ENCODE measurements around the gene SLC23A3.
A peak's percentile ranks its signal among the peaks of the same experiment; 100 is the strongest.

The SLC23A3 gene

DNA sequence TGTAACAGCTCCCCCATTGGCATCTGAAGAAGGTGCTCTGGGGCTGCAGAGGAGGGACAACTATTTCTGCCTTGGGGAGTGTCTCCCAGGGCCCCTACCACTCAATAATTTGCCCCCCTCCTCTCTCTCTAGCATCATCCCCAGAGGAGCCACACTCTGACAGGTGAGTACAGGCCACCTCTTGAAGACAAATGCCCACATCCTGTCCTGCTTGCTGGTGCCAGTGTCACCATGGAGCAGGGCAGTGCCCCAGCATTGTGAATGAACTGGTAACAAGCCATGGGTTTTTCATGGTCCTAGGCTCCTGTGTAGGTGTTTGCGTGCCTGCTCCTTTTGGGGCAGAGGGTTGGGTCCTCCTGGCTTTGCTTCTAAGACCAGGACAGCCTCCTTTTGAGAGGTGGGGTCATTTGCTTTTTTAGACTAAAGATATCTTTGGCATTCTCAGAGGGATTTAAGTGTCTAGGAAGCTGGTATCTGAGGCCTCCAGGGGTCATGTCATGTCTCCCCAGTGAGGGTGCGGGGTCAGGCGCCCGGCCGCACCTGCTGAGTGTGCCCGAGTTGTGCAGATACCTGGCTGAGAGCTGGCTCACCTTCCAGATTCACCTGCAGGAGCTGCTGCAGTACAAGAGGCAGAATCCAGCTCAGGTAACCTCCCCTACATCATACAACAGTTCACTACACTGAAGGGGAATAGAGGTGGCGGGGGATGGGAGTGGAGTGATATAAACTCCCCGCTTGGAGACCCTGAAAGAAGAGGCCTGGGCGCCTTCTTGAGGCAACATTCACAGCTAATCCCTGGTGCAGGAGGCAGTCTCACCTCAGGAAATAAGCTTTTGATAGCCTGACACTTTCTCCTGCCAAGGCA lies 10.0 kb upstream of the SLC23A3 start:
- DNase-seq (ENCODE audit: low read depth) = no peak
- H3K9me3 ChIP-seq (ENCODE audit: control insufficient read depth, low read length) = no peaks in the 10 kb centered on the region
- H3K9ac ChIP-seq (ENCODE audit: low read length) = peak overlapping the region; percentile 99
- H3K4me1 ChIP-seq (ENCODE audit: control insufficient read depth, insufficient read depth, low read length) = peaks cover 28% of the 10 kb centered on the region
- peaks cover 51% of the 10 kb centered on the region for H3K36me3 ChIP-seq (ENCODE audit: control insufficient read depth, insufficient read depth, low read length, severe bottlenecking)
- no peaks in the 10 kb centered on the region for H3K27me3 ChIP-seq (replicated peaks; ENCODE audit: control insufficient read depth, insufficient read depth, low read length)
- H3K4me3 ChIP-seq (ENCODE audit: low read length) = peak overlapping the region; percentile 83

DNA sequence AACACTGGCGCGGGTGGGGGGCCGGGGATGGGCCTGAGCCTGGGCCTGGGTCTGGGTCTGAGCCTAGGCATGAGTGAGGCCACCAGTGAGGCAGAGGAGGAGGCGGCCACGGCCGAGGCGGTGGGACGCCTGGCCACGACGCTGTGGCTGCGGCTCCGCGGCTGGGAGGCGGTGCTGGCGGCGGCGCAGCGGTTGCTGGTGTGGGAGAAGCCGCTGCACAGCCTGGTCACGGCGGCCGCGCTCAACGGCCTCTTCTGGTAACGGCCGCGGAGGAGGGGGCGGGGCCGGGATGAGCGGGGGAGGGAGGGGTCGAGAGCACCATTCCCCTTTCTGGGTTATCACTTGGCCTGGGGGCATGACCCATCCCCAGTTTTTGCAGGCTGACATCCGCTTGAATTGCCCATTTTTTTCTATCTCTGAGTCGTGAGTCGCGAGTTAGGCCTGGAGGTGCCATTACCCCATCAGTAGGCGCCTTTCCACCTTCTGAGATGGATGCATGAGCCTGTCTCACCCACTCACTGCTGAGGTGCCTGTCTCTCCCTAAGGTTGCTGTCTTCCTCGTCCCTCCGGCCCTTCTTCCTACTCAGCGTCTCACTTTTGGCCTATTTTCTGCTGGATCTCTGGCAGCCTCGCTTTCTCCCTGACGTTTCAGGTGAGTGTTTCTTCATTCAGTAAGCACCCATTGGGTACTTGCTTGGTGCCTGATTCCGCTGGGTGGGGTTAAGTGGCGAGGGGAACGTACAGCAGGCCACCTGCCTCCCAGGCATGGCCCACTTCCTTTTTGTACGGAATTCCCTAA lies 8.7 kb upstream of the SLC23A3 start:
- Histone ChIP-seq H3K36me3 (ENCODE audit: control insufficient read depth, insufficient read depth, low read length, severe bottlenecking) (peaks cover 52% of the 10 kb centered on the region), H3K9me3 (ENCODE audit: control insufficient read depth, low read length) (no peaks in the 10 kb centered on the region), H3K9ac (ENCODE audit: low read length) (peak overlapping the region; percentile 99), H3K4me1 (ENCODE audit: control insufficient read depth, insufficient read depth, low read length) (peaks cover 36% of the 10 kb centered on the region), H3K4me3 (ENCODE audit: low read length) (peak overlapping the region; percentile 83), H3K27me3 (replicated peaks; ENCODE audit: control insufficient read depth, insufficient read depth, low read length) (no peaks in the 10 kb centered on the region)
- peak; percentile 69 for DNase-seq (ENCODE audit: low read depth)

DNA sequence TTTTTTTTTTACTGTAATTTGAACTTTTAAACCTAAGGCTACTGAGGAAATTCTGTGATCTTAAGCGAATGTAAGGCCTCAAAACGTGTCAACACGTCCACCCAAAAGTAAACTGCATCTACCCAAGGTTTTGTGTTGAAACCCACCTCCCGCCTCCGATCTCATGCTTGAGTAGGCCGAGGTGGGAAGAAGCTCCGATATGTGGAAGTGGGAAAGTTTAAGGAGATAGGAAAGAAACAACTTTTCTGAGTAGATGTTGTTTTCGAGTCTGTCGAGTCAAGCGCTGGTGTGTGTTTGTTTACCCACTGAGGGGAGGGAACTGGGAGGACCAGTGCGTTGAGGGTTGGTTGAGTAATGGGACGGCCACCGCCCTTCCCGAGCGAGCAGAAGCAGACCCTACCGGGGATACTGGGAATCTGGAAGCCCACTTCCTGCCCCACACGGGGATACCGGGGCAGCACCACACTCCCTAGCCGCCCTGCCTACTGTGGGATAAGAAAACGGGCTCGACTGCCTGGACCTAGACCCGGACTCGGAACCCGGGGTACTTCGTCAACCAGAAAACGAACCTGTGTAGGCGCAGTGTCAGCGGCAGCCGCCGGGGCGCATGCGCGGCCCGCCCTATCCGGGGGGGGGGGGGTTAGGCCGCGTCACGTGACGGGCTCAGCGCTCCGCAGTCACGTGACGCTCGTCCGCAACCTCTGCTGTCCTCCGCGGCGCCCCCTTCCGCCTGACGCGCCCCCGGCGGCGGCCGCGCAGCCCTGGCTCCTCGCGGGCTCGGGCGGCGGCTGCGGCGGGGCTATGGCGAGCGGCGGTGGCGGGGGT lies 7.9 kb upstream of the SLC23A3 start, which contains the start of gene RETREG2:
RETREG2 (plus strand) TSS at position 724 of the 825 bp plus-strand sequence; CDS start at position 802, 78 bp downstream.
- no peaks in the 10 kb centered on the region for H3K27me3 ChIP-seq (replicated peaks; ENCODE audit: control insufficient read depth, insufficient read depth, low read length)
- H3K9me3 ChIP-seq (ENCODE audit: control insufficient read depth, low read length) = no peaks in the 10 kb centered on the region
- H3K9ac ChIP-seq (ENCODE audit: low read length) = peak within 1 kb of the TSS; percentile 99
- DNase-seq (ENCODE audit: low read depth) = peak; percentile 96
- peaks cover 36% of the 10 kb centered on the region for H3K4me1 ChIP-seq (ENCODE audit: control insufficient read depth, insufficient read depth, low read length)
- peak within 1 kb of the TSS; percentile 83 for H3K4me3 ChIP-seq (ENCODE audit: low read length)
- peaks cover 52% of the 10 kb centered on the region for H3K36me3 ChIP-seq (ENCODE audit: control insufficient read depth, insufficient read depth, low read length, severe bottlenecking)

DNA sequence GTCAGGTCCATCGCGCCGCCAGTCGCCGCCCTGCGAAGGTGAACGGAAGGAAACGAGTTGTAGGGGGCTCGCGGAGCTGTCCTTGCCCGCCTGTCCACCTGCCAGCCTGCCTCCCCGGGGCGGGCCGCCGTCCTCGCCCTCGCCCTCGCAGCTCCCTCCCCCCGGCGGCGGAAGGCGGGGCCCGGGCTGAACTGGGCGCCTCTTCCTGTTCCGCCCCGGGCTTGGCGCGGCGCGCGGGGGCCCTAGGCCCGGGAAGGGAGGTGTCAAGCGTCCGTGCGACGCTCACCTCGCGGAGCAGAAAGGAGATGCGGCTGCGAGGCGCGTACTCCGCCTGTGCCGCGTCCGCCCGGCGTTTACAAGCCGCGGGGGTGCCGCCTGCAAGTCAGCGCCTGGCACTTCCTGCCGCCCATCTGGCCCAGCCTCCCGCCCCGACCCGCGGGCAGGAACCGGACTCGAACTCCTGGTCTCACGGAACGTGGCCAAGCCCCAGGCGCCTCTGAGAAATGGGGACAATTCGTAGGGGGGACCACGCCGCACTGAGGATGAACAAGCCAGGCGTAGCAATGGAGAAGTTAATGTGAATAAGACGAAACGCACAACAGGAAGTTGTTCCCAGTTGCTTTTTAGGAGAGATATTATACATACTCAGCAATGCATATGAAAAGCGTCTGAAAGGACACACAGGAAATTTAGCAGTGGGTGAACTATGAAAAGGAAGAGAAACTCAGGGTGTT lies 7.2 kb upstream of the SLC23A3 start, which contains the start of gene CNPPD1:
CNPPD1 (minus strand) TSS at position 108 of the 734 bp plus-strand sequence; CDS start at position 11, 97 bp downstream.
- Histone ChIP-seq H3K9ac (ENCODE audit: low read length) (peak within 1 kb of the TSS; percentile 99), H3K4me1 (ENCODE audit: control insufficient read depth, insufficient read depth, low read length) (peaks cover 36% of the 10 kb centered on the region), H3K36me3 (ENCODE audit: control insufficient read depth, insufficient read depth, low read length, severe bottlenecking) (peaks cover 50% of the 10 kb centered on the region), H3K4me3 (ENCODE audit: low read length) (peak within 1 kb of the TSS; percentile 83), H3K9me3 (ENCODE audit: control insufficient read depth, low read length) (no peaks in the 10 kb centered on the region), H3K27me3 (replicated peaks; ENCODE audit: control insufficient read depth, insufficient read depth, low read length) (no peaks in the 10 kb centered on the region)
- peak; percentile 93 for DNase-seq (ENCODE audit: low read depth)

DNA sequence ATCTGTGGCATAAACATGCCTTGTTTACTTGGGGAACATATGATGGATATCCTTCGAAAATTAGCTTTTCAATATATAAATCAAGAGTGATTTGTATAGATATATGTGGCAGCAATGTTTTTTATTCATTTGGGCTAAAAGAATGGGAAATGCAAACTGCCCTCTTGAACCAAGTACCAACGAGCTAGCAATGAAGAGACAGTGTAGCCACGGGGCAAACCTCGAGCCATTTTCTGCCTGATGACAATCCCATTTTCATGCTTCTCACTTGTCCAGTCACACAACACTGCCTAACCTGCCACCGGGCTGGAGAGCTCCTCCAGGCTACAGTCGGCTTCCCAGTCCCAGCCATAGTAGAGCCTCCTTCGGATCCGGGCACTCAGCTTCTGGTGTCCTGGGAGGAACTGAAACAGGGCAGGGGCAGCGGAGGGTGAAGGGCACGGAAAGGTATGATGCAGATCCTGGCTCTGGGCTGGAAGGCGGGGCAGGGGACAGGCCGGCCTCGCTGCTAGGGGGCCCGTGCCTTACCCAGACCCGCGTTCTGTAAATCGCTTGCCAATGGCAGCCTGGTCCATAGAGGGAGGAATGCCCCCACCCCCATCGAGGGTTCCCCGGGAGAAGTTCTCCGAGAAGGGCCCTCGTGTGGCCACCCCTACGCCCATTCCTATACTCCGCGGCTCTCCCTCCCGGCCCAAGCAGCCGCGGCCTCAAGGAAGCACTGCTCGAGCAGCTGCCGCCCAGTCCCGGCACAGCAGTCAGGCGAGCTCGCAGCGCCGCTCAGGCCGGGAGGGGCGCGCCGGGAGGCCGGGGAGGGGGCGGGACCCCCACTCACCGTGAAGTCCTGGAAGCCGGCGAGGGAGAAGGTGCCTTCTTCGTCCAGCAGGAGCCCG lies 6.3 kb upstream of the SLC23A3 start:
- no peaks in the 10 kb centered on the region for H3K27me3 ChIP-seq (replicated peaks; ENCODE audit: control insufficient read depth, insufficient read depth, low read length)
- peak overlapping the region; percentile 83 for H3K4me3 ChIP-seq (ENCODE audit: low read length)
- H3K4me1 ChIP-seq (ENCODE audit: control insufficient read depth, insufficient read depth, low read length) = peaks cover 42% of the 10 kb centered on the region
- peak overlapping the region; percentile 99 for H3K9ac ChIP-seq (ENCODE audit: low read length)
- H3K36me3 ChIP-seq (ENCODE audit: control insufficient read depth, insufficient read depth, low read length, severe bottlenecking) = peaks cover 42% of the 10 kb centered on the region
- no peaks in the 10 kb centered on the region for H3K9me3 ChIP-seq (ENCODE audit: control insufficient read depth, low read length)
- peak; percentile 73 for DNase-seq (ENCODE audit: low read depth)

DNA sequence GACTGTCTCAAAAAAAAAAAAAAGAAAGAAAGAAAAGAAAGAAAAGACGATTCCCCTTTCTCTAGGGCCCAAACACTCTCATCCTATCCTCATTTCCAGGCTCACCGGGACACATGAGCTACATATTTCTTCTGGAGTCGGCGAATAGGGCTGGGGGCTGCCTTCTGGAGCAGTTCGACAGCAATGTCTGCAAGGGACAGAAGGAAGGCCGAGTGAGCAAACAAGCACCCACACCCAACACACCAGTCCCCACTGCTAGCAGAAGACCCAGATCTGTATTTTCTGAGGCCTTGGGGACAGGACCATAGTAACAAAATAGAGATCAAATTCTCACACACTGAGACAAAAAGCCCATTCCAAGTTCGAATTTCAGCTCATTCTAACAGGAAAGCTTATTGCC lies 5.7 kb upstream of the SLC23A3 start:
- H3K9me3 ChIP-seq (ENCODE audit: control insufficient read depth, low read length) = no peaks in the 10 kb centered on the region
- peaks cover 35% of the 10 kb centered on the region for H3K36me3 ChIP-seq (ENCODE audit: control insufficient read depth, insufficient read depth, low read length, severe bottlenecking)
- peak overlapping the region; percentile 83 for H3K4me3 ChIP-seq (ENCODE audit: low read length)
- peak overlapping the region; percentile 99 for H3K9ac ChIP-seq (ENCODE audit: low read length)
- no peak for DNase-seq (ENCODE audit: low read depth)
- H3K27me3 ChIP-seq (replicated peaks; ENCODE audit: control insufficient read depth, insufficient read depth, low read length) = no peaks in the 10 kb centered on the region
- H3K4me1 ChIP-seq (ENCODE audit: control insufficient read depth, insufficient read depth, low read length) = peaks cover 48% of the 10 kb centered on the region

DNA sequence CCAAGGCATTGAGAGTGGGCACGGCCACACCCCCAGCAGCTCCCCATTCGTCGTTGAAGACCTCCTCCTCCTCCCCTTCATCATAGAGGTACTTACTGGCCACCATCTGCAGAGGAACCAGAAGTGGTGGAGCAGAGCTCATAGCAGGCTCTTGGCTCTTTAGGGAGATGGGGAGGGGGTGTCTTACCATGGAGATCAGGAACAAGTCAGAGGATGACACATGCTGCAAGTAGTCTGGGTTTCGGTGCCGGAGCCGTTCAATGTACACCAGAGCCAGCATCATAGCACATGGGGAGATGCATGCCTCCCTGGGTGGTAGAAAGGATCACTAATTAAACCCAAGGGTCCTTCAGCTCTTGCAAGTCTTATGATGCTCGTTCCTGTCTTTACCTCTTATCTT lies 5.0 kb upstream of the SLC23A3 start:
- no peaks in the 10 kb centered on the region for H3K9me3 ChIP-seq (ENCODE audit: control insufficient read depth, low read length)
- peaks cover 48% of the 10 kb centered on the region for H3K4me1 ChIP-seq (ENCODE audit: control insufficient read depth, insufficient read depth, low read length)
- H3K4me3 ChIP-seq (ENCODE audit: low read length) = no peak overlapping the region
- H3K27me3 ChIP-seq (replicated peaks; ENCODE audit: control insufficient read depth, insufficient read depth, low read length) = no peaks in the 10 kb centered on the region
- DNase-seq (ENCODE audit: low read depth) = no peak
- no peak overlapping the region for H3K9ac ChIP-seq (ENCODE audit: low read length)
- peaks cover 28% of the 10 kb centered on the region for H3K36me3 ChIP-seq (ENCODE audit: control insufficient read depth, insufficient read depth, low read length, severe bottlenecking)

DNA sequence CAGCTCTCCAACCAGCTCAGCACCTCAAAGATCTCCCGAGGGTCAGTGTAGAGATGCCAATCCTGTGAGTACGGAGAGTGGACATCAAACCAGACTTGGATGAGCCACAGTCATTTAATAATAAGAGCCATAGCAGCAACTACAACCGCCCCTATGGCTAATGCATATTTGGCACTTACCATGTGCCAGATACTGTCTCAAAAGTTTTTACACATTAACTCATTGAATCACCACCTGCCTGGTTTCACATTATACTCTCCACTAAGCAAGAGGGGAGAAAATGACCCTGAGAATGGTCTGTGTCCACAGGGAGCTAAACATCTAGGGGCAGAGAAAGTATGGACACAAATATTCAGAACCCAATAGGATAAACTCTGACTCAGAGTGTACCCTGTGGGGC lies 4.3 kb upstream of the SLC23A3 start:
- H3K4me3 ChIP-seq (ENCODE audit: low read length) = no peak overlapping the region
- no peaks in the 10 kb centered on the region for H3K27me3 ChIP-seq (replicated peaks; ENCODE audit: control insufficient read depth, insufficient read depth, low read length)
- peaks cover 28% of the 10 kb centered on the region for H3K36me3 ChIP-seq (ENCODE audit: control insufficient read depth, insufficient read depth, low read length, severe bottlenecking)
- H3K9me3 ChIP-seq (ENCODE audit: control insufficient read depth, low read length) = no peaks in the 10 kb centered on the region
- H3K4me1 ChIP-seq (ENCODE audit: control insufficient read depth, insufficient read depth, low read length) = peaks cover 42% of the 10 kb centered on the region
- DNase-seq (ENCODE audit: low read depth) = no peak
- H3K9ac ChIP-seq (ENCODE audit: low read length) = peak overlapping the region; percentile 16

DNA sequence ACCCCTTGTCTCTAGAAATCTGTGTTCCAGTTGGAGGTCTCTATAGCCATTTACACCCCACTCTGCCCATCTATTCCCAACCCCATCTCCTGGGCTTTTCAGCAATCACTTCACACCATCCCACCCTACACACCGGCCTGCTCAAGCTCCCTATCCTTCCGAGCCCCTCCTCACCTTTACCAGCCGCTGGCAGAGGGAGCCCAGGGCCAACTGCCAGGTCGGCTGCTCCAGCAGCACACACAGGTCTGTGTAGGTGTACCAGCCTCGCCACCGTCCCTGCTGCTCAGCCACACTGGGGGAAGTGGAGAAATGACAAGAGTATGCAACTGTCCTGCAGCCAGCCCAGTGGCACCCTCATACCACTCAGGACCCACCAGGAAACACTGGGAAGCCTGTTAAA lies 3.3 kb upstream of the SLC23A3 start:
- Histone ChIP-seq H3K4me3 (ENCODE audit: low read length) (no peak overlapping the region), H3K4me1 (ENCODE audit: control insufficient read depth, insufficient read depth, low read length) (peaks cover 37% of the 10 kb centered on the region), H3K9ac (ENCODE audit: low read length) (no peak overlapping the region), H3K27me3 (replicated peaks; ENCODE audit: control insufficient read depth, insufficient read depth, low read length) (no peaks in the 10 kb centered on the region), H3K36me3 (ENCODE audit: control insufficient read depth, insufficient read depth, low read length, severe bottlenecking) (peaks cover 28% of the 10 kb centered on the region), H3K9me3 (ENCODE audit: control insufficient read depth, low read length) (no peaks in the 10 kb centered on the region)
- DNase-seq (ENCODE audit: low read depth) = no peak
